Lower leg skin (tissue), 4 donors: ENCODE results near the gene HYLS1. TPM values are rescaled to one million over a fixed set of nuclear protein-coding genes. Genes with fewer than 3 reads are reported as not detected.

Experiments
- DNase-seq, 2 donors: peaks; one replicate each; pipeline ENCODE4 v3.0.0-alpha.2; 2019; ENCODE audit warnings: low spot score in 2 of 2
- H3K4me3 ChIP-seq: fragments of 200-600 bp; sonication (generic); 2 replicates; pipeline ENCODE4 v1.5.1; 2017; ENCODE audit warnings: mild to moderate bottlenecking, low read depth; ENCODE audit not compliant: poor library complexity, severe bottlenecking
- POLR2A ChIP-seq, 2 donors: fragments of 450-650 bp; IDR thresholded peaks; one replicate each; pipeline ENCODE4 v1.6.1; 2016 to 2017; ENCODE audit warnings: antibody characterized with exemption in 2 of 2, mild to moderate bottlenecking in 1 of 2, moderate library complexity in 1 of 2
- whole genome bisulfite sequencing, 2 donors: methylation state at CpG; one replicate each; pipeline ENCODE4 v1.1.5; 2018; 5-methylcytosine and 5-hydroxymethylcytosine counted together
- intact Hi-C: fragments of 100-400 bp; cut with DNase I; formaldehyde crosslinking; loops from one replicate; pipeline ENCODE4 v1.15.0; 2023; ENCODE audit warnings: low total_unique reads
- total RNA-seq, 4 donors: library from RNA; depleted of rRNA; stranded (reverse); fragments of >200 nt; gene quantifications; one replicate each; pipeline ENCODE4 v1.1.0, GENCODE V29; 2016
- TF ChIP-seq, protein P1 (sequence below), 3 donors: fragments of 450-650 bp; IDR thresholded peaks; one replicate each; pipeline ENCODE4 v1.5.1; 2016; ENCODE audit warnings: antibody characterized with exemption in 3 of 3, mild to moderate bottlenecking in 3 of 3, moderate library complexity in 2 of 3

The HYLS1 gene
- total RNA-seq, 4 donors from 2014 or later: 0.99 to 2.8 (median 2.0) TPM

- DNase-seq: no peak
Measured at GRCh38 chr11:125935056-125935455, 47.6 kb downstream of the HYLS1 start.

GRCh38 chr11:125935618-125936199 is 48.2 kb downstream of the HYLS1 start:
- 42 to 47% methylated on average over 12 of the region's 12 CpGs for WGBS, 2 donors
- TF ChIP-seq, protein P1, sequence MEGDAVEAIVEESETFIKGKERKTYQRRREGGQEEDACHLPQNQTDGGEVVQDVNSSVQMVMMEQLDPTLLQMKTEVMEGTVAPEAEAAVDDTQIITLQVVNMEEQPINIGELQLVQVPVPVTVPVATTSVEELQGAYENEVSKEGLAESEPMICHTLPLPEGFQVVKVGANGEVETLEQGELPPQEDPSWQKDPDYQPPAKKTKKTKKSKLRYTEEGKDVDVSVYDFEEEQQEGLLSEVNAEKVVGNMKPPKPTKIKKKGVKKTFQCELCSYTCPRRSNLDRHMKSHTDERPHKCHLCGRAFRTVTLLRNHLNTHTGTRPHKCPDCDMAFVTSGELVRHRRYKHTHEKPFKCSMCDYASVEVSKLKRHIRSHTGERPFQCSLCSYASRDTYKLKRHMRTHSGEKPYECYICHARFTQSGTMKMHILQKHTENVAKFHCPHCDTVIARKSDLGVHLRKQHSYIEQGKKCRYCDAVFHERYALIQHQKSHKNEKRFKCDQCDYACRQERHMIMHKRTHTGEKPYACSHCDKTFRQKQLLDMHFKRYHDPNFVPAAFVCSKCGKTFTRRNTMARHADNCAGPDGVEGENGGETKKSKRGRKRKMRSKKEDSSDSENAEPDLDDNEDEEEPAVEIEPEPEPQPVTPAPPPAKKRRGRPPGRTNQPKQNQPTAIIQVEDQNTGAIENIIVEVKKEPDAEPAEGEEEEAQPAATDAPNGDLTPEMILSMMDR (IDR thresholded peaks at IDR 0.05): no peak
- no peak for TF ChIP-seq POLR2A (IDR thresholded peaks at IDR 0.05)
- peak in 1 of 2 donors; percentile 58 for DNase-seq
- intact Hi-C loops: no loop called here
- H3K4me3 ChIP-seq: no peak overlapping the region

More at GRCh38 chr11:125935056-125935455, 47.6 kb downstream of the HYLS1 start:
- no peak for TF ChIP-seq POLR2A (IDR thresholded peaks at IDR 0.05)
- TF ChIP-seq, protein P1 (IDR thresholded peaks at IDR 0.05): no peak
- no peak overlapping the region for H3K4me3 ChIP-seq
- intact Hi-C loops: no loop called here
- WGBS, 2 donors: 94 to 100% methylated on average over 2 of the region's 2 CpGs

GRCh38 chr11:125938418-125938817 is 51.0 kb downstream of the HYLS1 start:
- intact Hi-C loops: no loop called here
- WGBS, 2 donors: 79 to 85% methylated on average over 5 of the region's 5 CpGs
- peak in 1 of 2 donors; percentile 75 for DNase-seq
- no peak for TF ChIP-seq POLR2A (IDR thresholded peaks at IDR 0.05)
- TF ChIP-seq, protein P1 (IDR thresholded peaks at IDR 0.05): no peak
- no peak overlapping the region for H3K4me3 ChIP-seq

DNA sequence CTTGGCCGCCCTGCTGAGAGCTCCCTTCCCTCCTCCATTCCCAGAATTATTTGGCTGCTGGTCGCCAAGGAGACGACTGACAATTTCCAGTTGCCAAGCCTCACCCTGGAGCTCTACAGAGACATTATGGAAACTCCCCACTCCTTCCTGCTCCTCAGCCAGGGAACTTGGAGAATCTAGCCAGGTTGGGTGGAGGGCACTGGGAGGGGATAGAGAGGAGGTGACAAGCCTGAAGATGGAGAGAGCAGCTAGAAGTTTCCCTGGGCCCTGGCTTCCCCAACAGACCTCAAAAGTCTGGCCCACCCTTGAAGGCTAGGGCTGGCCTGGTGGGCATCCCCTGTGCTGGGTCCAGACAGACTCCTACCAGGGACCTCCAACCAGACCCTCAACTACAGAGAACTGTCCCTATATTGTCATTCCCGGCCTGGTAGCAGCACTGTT is 51.6 kb downstream of the HYLS1 start:
- H3K4me3 ChIP-seq: no peak overlapping the region
- TF ChIP-seq, protein P1 (IDR thresholded peaks at IDR 0.05): no peak
- no peak for TF ChIP-seq POLR2A (IDR thresholded peaks at IDR 0.05)
- peak in 1 of 2 donors; percentile 75 for DNase-seq
- intact Hi-C loops: no loop called here
- 17 to 29% methylated on average over 4 of the region's 4 CpGs for WGBS, 2 donors

GRCh38 chr11:125940145-125940544 is 52.7 kb downstream of the HYLS1 start:
- H3K4me3 ChIP-seq: no peak overlapping the region
- intact Hi-C loops: loop anchor here (5.0 kb wide), 1 partner anchor 122 kb away; the partner anchor contains the start of gene CDON
- 93 to 98% methylated on average over 4 of the region's 4 CpGs for WGBS, 2 donors
- TF ChIP-seq, protein P1 (IDR thresholded peaks at IDR 0.05): no peak
- no peak for TF ChIP-seq POLR2A (IDR thresholded peaks at IDR 0.05)
- peak in 1 of 2 donors; percentile 58 for DNase-seq

GRCh38 chr11:125941267-125941618 is 53.8 kb downstream of the HYLS1 start:
- H3K4me3 ChIP-seq: no peak overlapping the region
- DNase-seq: no peak
- WGBS, 2 donors: 75 to 76% methylated on average over 4 of the region's 4 CpGs
- TF ChIP-seq, protein P1 (IDR thresholded peaks at IDR 0.05): no peak
- no peak for TF ChIP-seq POLR2A (IDR thresholded peaks at IDR 0.05)
- intact Hi-C loops: loop anchor here (5.0 kb wide), 1 partner anchor 121 kb away; the partner anchor contains the start of gene CDON
